Erythroblast (primary cell): Measurements from ENCODE around the gene NRXN3.

ENCODE experiments used
- GATA1 ChIP-seq: IDR thresholded peaks from 2 replicates; pipeline ENCODE4 v1.6.1; 2011; ENCODE audit warnings: low read depth, mild to moderate bottlenecking, control low read depth, low read length, moderate library complexity
- POLR2A ChIP-seq: IDR thresholded peaks from 2 replicates; pipeline ENCODE4 v1.6.1; 2011; ENCODE audit warnings: mild to moderate bottlenecking, low read length

DNA sequence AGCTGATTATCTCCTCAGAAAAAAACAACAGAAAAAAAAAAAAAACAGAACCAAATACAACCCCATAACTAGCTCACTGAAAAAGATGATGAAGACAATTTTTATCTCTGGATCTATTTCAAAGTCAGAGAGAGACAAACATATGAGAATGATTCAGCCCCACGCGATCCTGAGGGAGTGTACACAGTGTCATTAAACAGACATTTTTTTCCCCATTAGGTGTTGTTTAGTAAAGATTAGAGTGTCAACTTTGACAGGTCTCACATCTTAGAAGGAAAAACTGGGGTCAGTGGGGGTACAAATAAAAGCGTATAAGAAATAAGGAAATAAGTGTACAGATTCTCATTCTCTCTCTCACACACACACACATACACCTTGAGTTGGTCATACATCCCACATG lies 635.4 kb downstream of the NRXN3 start:
- TF ChIP-seq POLR2A (no peak), GATA1 (no peak)
